ENCODE results near the gene ALPK3.

DNA sequence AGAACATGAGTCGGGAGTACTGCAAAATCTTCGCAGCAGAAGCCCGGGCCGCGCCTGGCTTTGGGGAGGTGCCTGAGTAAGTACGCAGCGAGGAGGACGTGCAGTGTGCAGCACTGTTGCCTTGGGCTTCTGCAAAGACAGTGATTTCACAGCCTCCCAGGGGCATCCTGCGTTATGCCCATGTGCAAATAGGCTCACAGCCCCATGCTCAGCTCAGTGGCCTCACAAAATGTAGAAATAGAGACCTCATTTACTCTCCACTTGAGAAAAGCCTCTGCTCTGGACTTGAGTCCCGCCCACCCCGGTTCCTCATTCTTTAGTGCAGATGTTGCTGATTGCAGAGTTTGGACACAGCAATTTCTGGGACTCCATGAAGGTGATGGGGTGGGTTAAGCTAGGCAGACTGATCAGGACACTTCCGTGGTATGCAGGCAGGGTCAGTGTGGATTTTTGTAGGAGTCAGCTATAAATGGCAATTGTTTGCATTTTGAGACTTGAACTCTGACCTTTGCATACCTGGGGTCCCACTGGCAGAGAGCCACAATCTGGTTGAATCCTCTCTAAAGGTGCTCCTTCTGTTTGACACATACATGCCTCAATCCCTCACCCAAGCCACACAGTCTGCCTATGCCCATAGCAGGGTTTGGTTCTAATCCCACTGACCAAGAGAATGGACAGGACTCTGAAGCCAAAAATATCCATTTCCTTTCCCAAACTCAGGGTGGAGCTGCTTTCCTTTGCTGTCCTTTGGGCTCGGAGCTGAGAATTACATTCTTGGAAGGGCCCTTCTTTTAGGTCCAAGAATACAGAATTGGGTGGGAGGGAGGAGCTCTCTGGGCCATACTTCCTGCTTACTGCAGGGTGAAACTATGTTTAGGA lies 46.6 kb downstream of the ALPK3 start:
- TF ChIP-seq POLR2AphosphoS5 (IDR thresholded peaks at IDR 0.05), result no peak
- no peak for TF ChIP-seq POLR2A (IDR thresholded peaks at IDR 0.05)

Data from suprapubic skin (tissue), 4 donors.